AG09319 (cell line): ENCODE results near the gene ZNF541.

ENCODE experiments used
- DNase-seq: peaks from one replicate; pipeline ENCODE4 v3.0.0-alpha.2; 2010; ENCODE audit warnings: low read depth; ENCODE audit errors: extremely low read depth
- CTCF ChIP-seq: IDR thresholded peaks from 2 replicates; pipeline ENCODE4 v1.5.1; 2011; ENCODE audit warnings: low read depth, mild to moderate bottlenecking, inconsistent platforms, low read length, moderate library complexity

ZNF541 gene

DNA sequence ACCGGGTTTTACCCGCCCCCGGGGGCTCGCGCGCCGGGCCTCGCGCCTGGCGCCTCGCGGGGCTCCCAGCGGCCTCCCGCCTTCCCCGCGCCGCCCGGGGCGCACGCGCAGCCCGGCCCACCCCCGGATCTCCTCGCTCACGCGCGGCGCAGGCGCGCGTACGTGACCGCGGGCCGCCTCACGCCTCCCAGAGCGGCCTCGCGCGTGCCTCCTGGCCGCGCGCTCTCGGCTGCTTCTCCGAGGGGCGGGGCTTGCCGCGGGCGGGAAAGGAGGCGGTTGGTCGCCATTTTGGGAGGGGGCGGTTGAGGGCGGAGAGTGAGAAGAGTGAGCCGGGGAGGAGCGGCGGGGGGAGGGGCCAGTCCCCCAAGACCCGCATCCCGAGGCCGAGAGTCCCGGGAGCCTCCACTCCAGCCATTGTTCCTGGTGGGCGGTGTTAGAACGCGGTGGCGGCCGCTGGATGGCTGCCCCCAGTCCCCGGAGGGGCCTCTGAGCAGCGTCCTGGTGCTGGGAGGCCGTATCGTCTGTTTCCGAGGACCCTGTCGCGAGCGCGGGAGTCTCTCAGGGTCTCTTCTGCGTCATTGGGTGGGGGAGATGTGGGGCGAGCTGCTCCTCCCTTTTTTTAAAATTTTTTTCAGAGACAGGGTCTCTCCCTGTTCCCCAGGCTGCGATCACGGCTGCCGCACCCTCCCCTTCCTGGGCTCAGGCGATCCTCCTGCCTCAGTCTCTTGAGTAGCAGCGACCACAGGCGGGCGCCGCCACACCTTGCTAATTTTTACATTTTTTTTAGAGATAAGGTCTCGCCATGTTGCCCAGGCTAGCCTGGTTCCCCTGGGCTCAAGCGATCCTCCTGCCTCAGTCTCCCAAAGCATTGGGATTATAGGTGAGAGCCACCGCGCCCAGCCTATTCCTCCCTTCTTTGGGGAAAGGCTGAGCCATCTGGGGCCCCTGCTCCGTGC lies at the start of gene ZNF541:
Gene ZNF541 (minus strand): TSS at position 78 of the 956 bp plus-strand sequence. CDS start 17,292 bp downstream, outside the sequence.
- DNase-seq, result peak; percentile 7

DNA sequence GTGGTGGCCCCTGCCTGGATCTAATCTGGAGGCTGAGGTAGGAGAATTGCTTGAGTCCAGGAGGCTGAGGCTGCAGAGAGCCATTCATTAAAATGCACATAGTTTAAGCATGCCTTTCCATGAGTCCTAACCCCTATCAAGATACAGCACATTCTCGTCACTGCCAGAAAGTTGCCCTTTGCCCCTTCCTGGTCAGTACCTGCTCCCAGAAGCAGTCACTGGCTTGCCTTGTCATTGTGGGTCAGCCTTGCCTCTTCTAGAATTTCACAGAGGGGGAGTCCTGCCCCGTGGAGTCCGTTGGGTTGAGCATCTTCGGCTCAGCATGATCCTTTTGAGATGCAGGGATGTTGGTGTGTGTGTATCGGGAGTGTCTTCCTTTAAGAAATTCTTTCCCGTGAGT lies 46.8 kb upstream of the ZNF541 start:
- no peak for DNase-seq
- TF ChIP-seq CTCF, result no peak

More for the DNA sequence above, at the start of gene ZNF541:
- TF ChIP-seq CTCF, result no peak

DNA sequence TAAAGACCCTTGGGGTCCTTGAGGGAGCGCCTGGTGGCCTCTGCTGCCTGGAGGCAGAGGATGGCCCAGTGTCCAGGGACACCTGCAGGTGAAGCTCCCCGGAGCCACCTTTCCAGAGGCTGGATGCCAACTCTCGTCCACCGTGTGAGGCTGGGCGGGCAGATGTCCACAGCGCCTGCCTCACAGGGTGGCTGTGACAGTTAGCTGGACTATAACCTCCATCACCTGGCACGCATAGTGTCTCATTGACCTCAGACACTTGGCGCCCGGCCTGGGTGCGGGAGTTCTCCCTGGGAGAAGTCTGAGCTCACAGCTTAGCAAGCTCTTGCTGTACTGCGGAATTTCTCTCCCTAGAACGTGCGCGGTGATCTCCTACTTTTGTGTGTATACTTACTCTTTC lies 45.8 kb upstream of the ZNF541 start:
- DNase-seq, result no peak
- TF ChIP-seq CTCF, result no peak

DNA sequence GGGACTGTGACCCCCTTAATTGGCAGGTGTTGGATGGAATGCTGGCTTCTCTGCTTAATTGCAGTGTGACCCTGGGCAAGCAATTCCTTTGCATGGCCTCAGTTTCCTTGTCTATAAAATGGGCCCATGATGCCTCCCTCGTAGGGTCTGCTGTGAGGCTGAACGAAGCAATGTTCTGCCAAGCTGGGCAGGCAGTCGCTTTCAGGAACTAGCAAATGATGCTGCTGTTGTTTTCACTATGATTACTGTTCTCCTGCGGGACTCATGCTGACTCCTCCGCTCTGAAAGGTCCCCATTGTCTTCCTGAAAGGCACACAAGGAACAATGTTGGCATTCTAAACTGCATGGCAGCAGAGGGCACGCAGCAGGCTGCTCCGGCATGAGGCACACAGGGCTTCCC lies 42.8 kb upstream of the ZNF541 start:
- no peak for TF ChIP-seq CTCF
- no peak for DNase-seq

DNA sequence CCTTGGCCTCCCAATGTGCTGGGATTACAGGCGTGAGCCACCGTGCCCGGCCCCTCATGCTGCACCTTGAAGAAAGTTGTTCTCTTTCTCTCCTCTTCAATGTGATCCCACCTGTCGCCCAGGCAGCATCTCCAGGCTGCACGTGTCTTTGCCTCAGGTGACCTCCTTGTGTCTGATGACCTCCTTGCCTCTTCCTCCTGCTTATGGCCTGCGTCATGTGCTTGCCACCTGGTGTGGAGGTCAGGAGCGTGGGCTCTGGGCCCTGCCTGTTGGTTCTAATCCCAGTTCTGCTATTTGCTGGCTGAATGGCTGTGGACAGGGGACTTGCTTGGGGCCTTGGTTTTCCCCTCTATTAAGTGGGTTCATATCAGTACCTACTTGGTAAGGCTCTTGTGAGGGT lies 42.3 kb upstream of the ZNF541 start:
- DNase-seq, result no peak
- TF ChIP-seq CTCF, result no peak

GRCh38 chr19:47614559-47614958 lies 41.6 kb upstream of the ZNF541 start:
- no peak for TF ChIP-seq CTCF
- no peak for DNase-seq

GRCh38 chr19:47614021-47614295 lies 41.0 kb upstream of the ZNF541 start:
- no peak for TF ChIP-seq CTCF
- DNase-seq, result no peak
